Measurements from ENCODE around the gene LSM14A.

- TF ChIP-seq POLR2AphosphoS5 (IDR thresholded peaks at IDR 0.05) (peak; percentile 25 to 59 (median 59)), CTCF (IDR thresholded peaks at IDR 0.05) (no peak), POLR2A (IDR thresholded peaks at IDR 0.05) (no peak)
These were observed 1.1 kb downstream of the LSM14A start for GRCh38 chr19:34173193-34173956.

Measured in breast epithelium (tissue), 3 donors.